ENCODE measurements around the gene CASP3. TPM values are rescaled to one million over a fixed set of nuclear protein-coding genes. Genes with fewer than 3 reads are reported as not detected.

Gene CASP3
- total RNA-seq: 27.4 to 31.8 TPM (median 31.5 TPM) in 3 replicates
- long read RNA-seq, transcript CASP3-201 (8 exons, 2,673 nt): minor isoform, 16 of 68 reads
- long read RNA-seq, transcript CASP3-206 (7 exons, 2,540 nt): major isoform, 39 of 68 reads
- long read RNA-seq, partial matches to known transcripts: 4 of 68 reads
- long read RNA-seq, other reads (novel, unspliced or antisense): 7 of 68 reads

- Mint-ChIP-seq H3K27ac (ENCODE audit: unreplicated experiment) (peak within 1 kb of the TSS; percentile 95), H3K36me3 (ENCODE audit: low read depth) (no peaks in the 10 kb centered on the region), H3K4me1 (ENCODE audit: low read depth) (peaks cover 68% of the 10 kb centered on the region), H3K9me3 (ENCODE audit: low read depth) (no peaks in the 10 kb centered on the region), H3K4me3 (ENCODE audit: unreplicated experiment) (peak within 1 kb of the TSS; percentile 81), H3K27me3 (ENCODE audit: low read depth) (no peaks in the 10 kb centered on the region)
- peak; percentile 99 for DNase-seq (ENCODE audit: low spot score)
- peak; percentile 71 for TF ChIP-seq CTCF (IDR thresholded peaks at IDR 0.05)
Observed at GRCh38 chr4:184649026-184649970, at the start of gene CASP3, which contains the start of gene PRIMPOL. TSS of gene CASP3 (minus strand) at chr4:184649447. CDS start at chr4:184638453, 10,994 bp downstream. TSS of gene PRIMPOL (plus strand) at chr4:184649738. CDS start at chr4:184657141, 7,403 bp downstream.

DNA sequence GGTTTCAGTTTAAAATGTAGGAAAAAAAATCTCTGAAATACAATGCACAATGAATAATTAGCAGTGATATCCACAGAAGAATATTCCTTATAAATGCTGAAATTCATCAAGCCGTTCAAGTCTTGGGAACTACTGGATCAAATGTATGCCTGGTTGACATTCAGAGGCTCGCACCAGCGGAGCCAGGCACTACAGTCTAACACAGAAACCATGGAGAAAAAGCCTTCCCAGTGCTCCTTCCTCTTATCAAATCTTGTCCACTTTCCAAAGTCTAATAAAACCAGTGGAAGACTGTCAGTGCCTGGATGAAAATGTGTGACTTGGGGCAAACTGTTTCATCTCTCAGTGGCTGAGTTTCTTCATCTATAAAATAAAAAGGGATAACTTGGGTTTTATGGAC lies 48.7 kb upstream of the CASP3 start:
- peaks cover 7% of the 10 kb centered on the region for H3K36me3 Mint-ChIP-seq (ENCODE audit: low read depth)
- peaks cover 22% of the 10 kb centered on the region for H3K4me1 Mint-ChIP-seq (ENCODE audit: low read depth)
- H3K9me3 Mint-ChIP-seq (ENCODE audit: low read depth): no peaks in the 10 kb centered on the region
- no peak overlapping the region for H3K27ac Mint-ChIP-seq (ENCODE audit: unreplicated experiment)
- H3K4me3 Mint-ChIP-seq (ENCODE audit: unreplicated experiment): no peak overlapping the region
- DNase-seq (ENCODE audit: low spot score): no peak
- TF ChIP-seq CTCF (IDR thresholded peaks at IDR 0.05): no peak
- no peaks in the 10 kb centered on the region for H3K27me3 Mint-ChIP-seq (ENCODE audit: low read depth)

DNA sequence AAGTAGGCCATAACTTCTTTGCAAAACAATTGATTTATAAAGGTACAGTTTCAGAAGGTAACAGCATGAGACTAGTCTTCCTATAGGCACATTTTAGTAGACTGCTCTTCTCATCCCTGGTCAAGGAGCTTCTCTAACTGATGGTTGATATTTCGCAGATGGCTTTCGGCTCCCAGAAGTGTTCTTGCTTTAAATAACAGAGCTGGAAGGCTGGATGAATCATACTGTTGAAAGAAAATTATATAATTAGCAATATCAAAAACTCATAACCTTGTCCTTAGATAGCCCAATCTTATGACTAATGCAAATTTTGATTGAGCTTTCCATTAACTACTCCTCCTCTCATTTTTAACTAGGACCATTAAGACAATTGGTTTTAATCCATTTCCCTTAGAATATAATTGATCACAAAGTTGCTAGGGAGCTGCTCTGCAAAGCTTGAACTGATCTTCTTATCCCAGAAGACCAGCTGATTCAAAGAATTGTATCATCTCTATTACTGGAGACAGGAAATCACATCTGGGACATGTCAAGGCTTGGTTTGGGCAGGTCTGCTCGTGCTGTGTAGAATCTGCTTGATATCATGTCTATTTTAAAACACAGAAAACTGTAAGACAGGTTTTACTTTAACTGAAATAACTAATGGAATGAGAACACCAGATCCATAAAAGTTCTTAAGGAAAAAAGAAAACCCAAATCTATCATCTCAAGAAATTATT lies 46.1 kb upstream of the CASP3 start:
- DNase-seq (ENCODE audit: low spot score): no peak
- Mint-ChIP-seq H3K27me3 (ENCODE audit: low read depth) (no peaks in the 10 kb centered on the region), H3K27ac (ENCODE audit: unreplicated experiment) (peak overlapping the region; percentile 8), H3K36me3 (ENCODE audit: low read depth) (peaks cover 10% of the 10 kb centered on the region), H3K4me1 (ENCODE audit: low read depth) (peaks cover 17% of the 10 kb centered on the region), H3K4me3 (ENCODE audit: unreplicated experiment) (no peak overlapping the region), H3K9me3 (ENCODE audit: low read depth) (peaks cover 3% of the 10 kb centered on the region)
- TF ChIP-seq CTCF (IDR thresholded peaks at IDR 0.05): no peak

- no peak overlapping the region for H3K4me3 Mint-ChIP-seq (ENCODE audit: unreplicated experiment)
- H3K27me3 Mint-ChIP-seq (ENCODE audit: low read depth): no peaks in the 10 kb centered on the region
- peaks cover 3% of the 10 kb centered on the region for H3K9me3 Mint-ChIP-seq (ENCODE audit: low read depth)
- peaks cover 10% of the 10 kb centered on the region for H3K36me3 Mint-ChIP-seq (ENCODE audit: low read depth)
- DNase-seq (ENCODE audit: low spot score): no peak
- no peak for TF ChIP-seq CTCF (IDR thresholded peaks at IDR 0.05)
- H3K4me1 Mint-ChIP-seq (ENCODE audit: low read depth): peaks cover 9% of the 10 kb centered on the region
- H3K27ac Mint-ChIP-seq (ENCODE audit: unreplicated experiment): no peak overlapping the region
Observed at GRCh38 chr4:184694412-184694956, 45.2 kb upstream of the CASP3 start.
